ENCODE results near the gene PSAT1. TPM values are rescaled to one million over a fixed set of nuclear protein-coding genes. Genes with fewer than 3 reads are reported as not detected.

PSAT1 gene
- total and polyA plus RNA-seq, 2 experiments from 2014 or later = 120 to 149 TPM

GRCh38 chr9:78309066-78309465, 12.1 kb downstream of the PSAT1 start:
- Histone ChIP-seq H3K27ac (no peak overlapping the region), H3K36me3 (replicated peaks; ENCODE audit: insufficient read depth, low read depth) (no peaks in the 10 kb centered on the region), H3K79me2 (no peaks in the 10 kb centered on the region), H2AFZ (no peak overlapping the region), H3K9me3 (ENCODE audit: low read depth) (no peaks in the 10 kb centered on the region), H3K9me2 (replicated peaks; ENCODE audit: insufficient read depth) (no peaks in the 10 kb centered on the region), H3K4me2 (no peak overlapping the region), H4K20me1 (ENCODE audit: insufficient read depth, poor library complexity, severe bottlenecking) (no peaks in the 10 kb centered on the region), H3K4me1 (ENCODE audit: insufficient read depth) (no peaks in the 10 kb centered on the region), H3K27me3 (no peaks in the 10 kb centered on the region), H3K4me3 (no peak overlapping the region)
- WGBS (ENCODE audit: low lambda C conversion rate, missing lambda C conversion rate) = 92% methylated on average over 6 of the region's 6 CpGs
- no peak for DNase-seq (ENCODE audit: low spot score)
- TF ChIP-seq EZH2phosphoT487 (IDR thresholded peaks at IDR 0.05; ENCODE audit: low read depth, severe bottlenecking, unreplicated experiment) (no peak), EZH2 (IDR thresholded peaks at IDR 0.05; ENCODE audit: borderline replicate concordance) (no peak), CTCF (IDR thresholded peaks at IDR 0.05; ENCODE audit: poor library complexity) (no peak)

- Histone ChIP-seq H3K4me2 (no peak overlapping the region), H3K4me1 (ENCODE audit: insufficient read depth) (no peaks in the 10 kb centered on the region), H3K4me3 (no peak overlapping the region), H3K27me3 (no peaks in the 10 kb centered on the region), H3K9me3 (ENCODE audit: low read depth) (no peaks in the 10 kb centered on the region), H3K9me2 (replicated peaks; ENCODE audit: insufficient read depth) (no peaks in the 10 kb centered on the region), H3K36me3 (replicated peaks; ENCODE audit: insufficient read depth, low read depth) (no peaks in the 10 kb centered on the region), H2AFZ (no peak overlapping the region), H3K27ac (no peak overlapping the region), H4K20me1 (ENCODE audit: insufficient read depth, poor library complexity, severe bottlenecking) (no peaks in the 10 kb centered on the region), H3K79me2 (no peaks in the 10 kb centered on the region)
- 95% methylated on average over 5 of the region's 5 CpGs for WGBS (ENCODE audit: low lambda C conversion rate, missing lambda C conversion rate)
- TF ChIP-seq EZH2phosphoT487 (IDR thresholded peaks at IDR 0.05; ENCODE audit: low read depth, severe bottlenecking, unreplicated experiment) (no peak), EZH2 (IDR thresholded peaks at IDR 0.05; ENCODE audit: borderline replicate concordance) (no peak), CTCF (IDR thresholded peaks at IDR 0.05; ENCODE audit: poor library complexity) (no peak)
- DNase-seq (ENCODE audit: low spot score) = no peak
These were observed 14.2 kb downstream of the PSAT1 start for GRCh38 chr9:78311075-78311474.

- no peak for DNase-seq (ENCODE audit: low spot score)
- Histone ChIP-seq H3K27ac (no peak overlapping the region), H3K4me2 (no peak overlapping the region), H3K36me3 (replicated peaks; ENCODE audit: insufficient read depth, low read depth) (no peaks in the 10 kb centered on the region), H3K9me2 (replicated peaks; ENCODE audit: insufficient read depth) (no peaks in the 10 kb centered on the region), H3K4me3 (no peak overlapping the region), H3K9me3 (ENCODE audit: low read depth) (no peaks in the 10 kb centered on the region), H2AFZ (no peak overlapping the region), H3K27me3 (no peaks in the 10 kb centered on the region), H4K20me1 (ENCODE audit: insufficient read depth, poor library complexity, severe bottlenecking) (no peaks in the 10 kb centered on the region), H3K79me2 (no peaks in the 10 kb centered on the region), H3K4me1 (ENCODE audit: insufficient read depth) (no peaks in the 10 kb centered on the region)
- WGBS (ENCODE audit: low lambda C conversion rate, missing lambda C conversion rate) = 68% methylated on average over 9 of the region's 9 CpGs
- no peak for TF ChIP-seq EZH2 (IDR thresholded peaks at IDR 0.05; ENCODE audit: borderline replicate concordance)
- TF ChIP-seq CTCF (IDR thresholded peaks at IDR 0.05; ENCODE audit: poor library complexity) = no peak
- TF ChIP-seq EZH2phosphoT487 (IDR thresholded peaks at IDR 0.05; ENCODE audit: low read depth, severe bottlenecking, unreplicated experiment) = no peak
These were observed 15.1 kb downstream of the PSAT1 start for GRCh38 chr9:78311886-78312524.

Data from hepatocyte (in vitro differentiated cells).